OCI-LY3 (cell line): Measurements from ENCODE around the gene CA4.
"Not testable (repeated sequence)": the region's sequence is repeated elsewhere in the genome, so short reads cannot be mapped to it uniquely, and the experiment has no call there.

Experiments
- CTCF ChIP-seq: fragments of 200-600, 300-600 bp; sonication (generic); IDR thresholded peaks from 2 replicates; pipeline ENCODE4 v1.5.1; 2014; ENCODE audit warnings: antibody characterized with exemption, low read length, low read depth
- EZH2phosphoT487 ChIP-seq: fragments of 200-600 bp; shearing (Covaris generic); IDR thresholded peaks from 2 replicates; pipeline ENCODE4 v1.6.1; 2018; ENCODE audit warnings: antibody characterized with exemption, mixed run types, low read depth

- TF ChIP-seq CTCF, EZH2phosphoT487: not testable (repeated sequence)
These were observed 38.1 kb upstream of the CA4 start for GRCh38 chr17:60111661-60112060.
